ENCODE results near the gene CCL5. TPM values are rescaled to one million over a fixed set of nuclear protein-coding genes. Genes with fewer than 3 reads are reported as not detected.

CCL5 gene
- total and polyA plus RNA-seq, 2 donors (not counting 3 experiments of a cell fraction or from before 2014, with no cell fraction given), result not detected

- Histone ChIP-seq H3K36me3 (ENCODE audit: control insufficient read depth in 2 of 2, extremely low read depth in 1 of 2, insufficient read depth in 2 of 2, low read length in 2 of 2) (no peaks in the 10 kb centered on the region), H3K27me3 (ENCODE audit: control insufficient read depth in 2 of 2, insufficient read depth in 2 of 2, low read length in 2 of 2) (no peaks in the 10 kb centered on the region), H3K4me3 (replicated peaks in 1 of 3; ENCODE audit: insufficient read depth in 1 of 3, low read depth in 1 of 3, low read length in 3 of 3) (no peak overlapping the region), H3K9me3 (replicated peaks; ENCODE audit: control insufficient read depth, insufficient read depth, low read length) (no peaks in the 10 kb centered on the region), H3K9me1 (replicated peaks; ENCODE audit: control insufficient read depth, extremely low read depth, insufficient read depth, low read length) (no peaks in the 10 kb centered on the region), H3K4me1 (ENCODE audit: control insufficient read depth, extremely low read depth, insufficient read depth, low read length) (no peaks in the 10 kb centered on the region), H2AFZ (ENCODE audit: low read depth, low read length) (no peak overlapping the region), H3K79me2 (ENCODE audit: control insufficient read depth, insufficient read depth, low read length) (no peaks in the 10 kb centered on the region), H3K27ac (ENCODE audit: insufficient read depth, low read depth, low read length) (no peak overlapping the region), H3K9ac (replicated peaks; ENCODE audit: extremely low read depth, insufficient read depth, low read length) (no peak overlapping the region), H3K4me2 (ENCODE audit: insufficient read depth, low read length) (no peak overlapping the region), H4K20me1 (replicated peaks; ENCODE audit: control insufficient read depth, extremely low read depth, insufficient read depth, low read length) (no peaks in the 10 kb centered on the region)
- intact Hi-C loops (cut with micrococcal nuclease), result no loop called here
- ChIA-PET CTCF (no interaction called here), POLR2A (no interaction called here)
- no peak for DNase-seq (ENCODE audit: low read depth, low spot score)
- TF ChIP-seq, protein P1, sequence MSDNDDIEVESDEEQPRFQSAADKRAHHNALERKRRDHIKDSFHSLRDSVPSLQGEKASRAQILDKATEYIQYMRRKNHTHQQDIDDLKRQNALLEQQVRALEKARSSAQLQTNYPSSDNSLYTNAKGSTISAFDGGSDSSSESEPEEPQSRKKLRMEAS (IDR thresholded peaks at IDR 0.05; ENCODE audit: insufficient read depth, insufficient read length), result no peak
- TF ChIP-seq EZH2 (IDR thresholded peaks at IDR 0.05; ENCODE audit: borderline replicate concordance, low read depth, low read length, severe bottlenecking) (no peak), POLR2A (IDR thresholded peaks at IDR 0.05; ENCODE audit: low read depth, low read length) (no peak), JUN (IDR thresholded peaks at IDR 0.05; ENCODE audit: borderline replicate concordance, insufficient read depth, insufficient read length, low read depth) (no peak), POLR2AphosphoS5 (IDR thresholded peaks at IDR 0.05; ENCODE audit: insufficient read depth, low read depth, low read length) (no peak), MYC (IDR thresholded peaks at IDR 0.05; ENCODE audit: low read depth, low read length) (no peak), GATA2 (IDR thresholded peaks at IDR 0.05; ENCODE audit: insufficient read depth, insufficient read length, low read depth, low read length) (no peak), FOS (IDR thresholded peaks at IDR 0.05; ENCODE audit: borderline replicate concordance, insufficient read depth, low read length) (no peak)
- TF ChIP-seq, protein P2, sequence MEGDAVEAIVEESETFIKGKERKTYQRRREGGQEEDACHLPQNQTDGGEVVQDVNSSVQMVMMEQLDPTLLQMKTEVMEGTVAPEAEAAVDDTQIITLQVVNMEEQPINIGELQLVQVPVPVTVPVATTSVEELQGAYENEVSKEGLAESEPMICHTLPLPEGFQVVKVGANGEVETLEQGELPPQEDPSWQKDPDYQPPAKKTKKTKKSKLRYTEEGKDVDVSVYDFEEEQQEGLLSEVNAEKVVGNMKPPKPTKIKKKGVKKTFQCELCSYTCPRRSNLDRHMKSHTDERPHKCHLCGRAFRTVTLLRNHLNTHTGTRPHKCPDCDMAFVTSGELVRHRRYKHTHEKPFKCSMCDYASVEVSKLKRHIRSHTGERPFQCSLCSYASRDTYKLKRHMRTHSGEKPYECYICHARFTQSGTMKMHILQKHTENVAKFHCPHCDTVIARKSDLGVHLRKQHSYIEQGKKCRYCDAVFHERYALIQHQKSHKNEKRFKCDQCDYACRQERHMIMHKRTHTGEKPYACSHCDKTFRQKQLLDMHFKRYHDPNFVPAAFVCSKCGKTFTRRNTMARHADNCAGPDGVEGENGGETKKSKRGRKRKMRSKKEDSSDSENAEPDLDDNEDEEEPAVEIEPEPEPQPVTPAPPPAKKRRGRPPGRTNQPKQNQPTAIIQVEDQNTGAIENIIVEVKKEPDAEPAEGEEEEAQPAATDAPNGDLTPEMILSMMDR (IDR thresholded peaks at IDR 0.05; ENCODE audit: extremely low read depth in 1 of 2, insufficient read depth in 1 of 2, low read depth in 1 of 2, low read length in 2 of 2), result no peak
- no TSS peak for BruUV-seq (replicated peaks)
- no peak for FAIRE-seq
- dilution Hi-C loops (cut with MboI; ENCODE audit: extremely low pct_ligation_motif_present, low sequenced_read_pairs), result no loop called here
Observed at GRCh38 chr17:35891269-35891668, 11.1 kb upstream of the CCL5 start.

Data from endothelial cell of umbilical vein (primary cell).